ENCODE measurements around the gene AMOTL1. TPM values are rescaled to one million over a fixed set of nuclear protein-coding genes. Genes with fewer than 3 reads are reported as not detected.

The AMOTL1 gene
- total and polyA plus RNA-seq, 2 of the 8 experiments (the other 6 are each of a cell fraction or from before 2014, with no cell fraction given) = 9.0 to 27.6 TPM

GRCh38 chr11:94793822-94794221 is 25.7 kb downstream of the AMOTL1 start (continued):
- TF ChIP-seq CHD7 (IDR thresholded peaks at IDR 0.05; ENCODE audit: insufficient replicate concordance, low read length) = no peak
